SK-N-SH (cell line): ENCODE data around the gene PAK1. TPM values are rescaled to one million over a fixed set of nuclear protein-coding genes. Genes with fewer than 3 reads are reported as not detected.

Experiments used
- CTCF ChIA-PET: fragments of 300-600, 350-600 bp; formaldehyde crosslinking; extraction: SDS; loops from one replicate; lab custom pipeline; 2021; lab: Yijun Ruan, JAX
- POLR2A ChIA-PET: fragments of 350-600 bp; sonication (Branson Sonifier 250); formaldehyde crosslinking; extraction: SDS; loops from one replicate; lab custom pipeline; 2020; ENCODE audit warnings: antibody characterized with exemption, inconsistent platforms; lab: Yijun Ruan, JAX
- DNase-seq: peaks from one replicate; pipeline ENCODE4 v3.0.0; 2012
- H2AFZ ChIP-seq: fragments of 200-600 bp; sonication (generic); 2 replicates; pipeline ENCODE4 v1.8.1; 2016; ENCODE audit warnings: antibody characterized with exemption, mild to moderate bottlenecking, low read depth
- H3F3A ChIP-seq: fragments of 200-600 bp; sonication (generic); replicated peaks from 2 replicates; pipeline ENCODE3; 2016; ENCODE audit warnings: antibody characterized with exemption, mild to moderate bottlenecking; ENCODE audit not compliant: insufficient read depth
- H3K27ac ChIP-seq, 2 experiments: fragments of 200-500 bp in 1 of 2; fragments of 200-600 bp in 1 of 2; sonication (Bioruptor generic) in 1 of 2; sonication (generic), shearing (Covaris generic) in 1 of 2; 2 replicates each; pipeline versions ENCODE4 v1.5.1 to v1.6.1; 2014 to 2016; ENCODE audit warnings: low read depth in 2 of 2, inconsistent platforms in 1 of 2, low read length in 1 of 2, mild to moderate bottlenecking in 1 of 2, mixed read lengths in 1 of 2
- H3K27me3 ChIP-seq: fragments of 200-600 bp; sonication (generic), shearing (Covaris generic); 2 replicates; pipeline ENCODE4 v1.6.1; 2016; ENCODE audit warnings: mixed run types; ENCODE audit not compliant: insufficient read depth
- H3K36me3 ChIP-seq, 2 experiments: fragments of 200-500 bp in 1 of 2; fragments of 200-600 bp in 1 of 2; sonication (Bioruptor generic) in 1 of 2; sonication (generic) in 1 of 2; replicated peaks in 1 of 2; 2 replicates each; pipeline versions ENCODE3 to v1.5.1; 2014 to 2016; ENCODE audit warnings: low read length in 1 of 2, mild to moderate bottlenecking in 1 of 2; ENCODE audit not compliant: insufficient read depth in 2 of 2, control insufficient read depth in 1 of 2
- H3K4me1 ChIP-seq, 2 experiments: fragments of 200-500 bp in 1 of 2; fragments of 200-600 bp in 1 of 2; sonication (Bioruptor generic) in 1 of 2; sonication (generic), shearing (Covaris generic) in 1 of 2; 2 replicates each; pipeline versions ENCODE4 v1.5.1 to v1.6.1; 2014 to 2016; ENCODE audit warnings: low read depth in 1 of 2, low read length in 1 of 2, mixed run types in 1 of 2; ENCODE audit not compliant: insufficient read depth in 2 of 2, control insufficient read depth in 1 of 2
- H3K4me2 ChIP-seq: fragments of 200-600 bp; sonication (generic), shearing (Covaris generic); 2 replicates; pipeline ENCODE4 v1.6.1; 2017; ENCODE audit warnings: mixed run types
- H3K4me3 ChIP-seq, 2 experiments: fragments of 200-500 bp in 1 of 2; fragments of 200-600 bp in 1 of 2; sonication (Bioruptor generic) in 1 of 2; sonication (generic), shearing (Covaris generic) in 1 of 2; 2 replicates each; pipeline versions ENCODE4 v1.5.1 to v1.8.1; 2014 to 2016; ENCODE audit warnings: low read depth in 2 of 2, inconsistent platforms in 1 of 2, low read length in 1 of 2, mild to moderate bottlenecking in 1 of 2, mixed read lengths in 1 of 2, moderate library complexity in 1 of 2
- H3K79me2 ChIP-seq: fragments of 200-600 bp; sonication (generic); 2 replicates; pipeline ENCODE4 v1.8.1; 2017; ENCODE audit warnings: mild to moderate bottlenecking; ENCODE audit not compliant: insufficient read depth
- H3K9ac ChIP-seq: fragments of 200-600 bp; sonication (generic); 2 replicates; pipeline ENCODE4 v1.6.1; 2017; ENCODE audit warnings: mixed run types
- H3K9me2 ChIP-seq: fragments of 200-600 bp; sonication (generic); 2 replicates; pipeline ENCODE4 v1.6.1; 2017; ENCODE audit warnings: mixed run types
- H3K9me3 ChIP-seq: fragments of 200-600 bp; sonication (generic); 2 replicates; pipeline ENCODE4 v1.6.1; 2017; ENCODE audit warnings: mixed run types, mild to moderate bottlenecking, moderate library complexity
- H4K20me1 ChIP-seq: fragments of 200-600 bp; sonication (generic); 2 replicates; pipeline ENCODE4 v1.6.1; 2017; ENCODE audit warnings: mild to moderate bottlenecking, mixed run types; ENCODE audit not compliant: insufficient read depth
- CHD2 ChIP-seq: fragments of 150-350 bp; IDR thresholded peaks from 2 replicates; pipeline ENCODE4 v1.6.1; 2018; ENCODE audit warnings: low read length; ENCODE audit not compliant: partially characterized antibody
- ELF1 ChIP-seq: IDR thresholded peaks from 2 replicates; pipeline ENCODE4 v1.4.0; 2012
- EZH2phosphoT487 ChIP-seq: fragments of 200-600 bp; sonication (generic); IDR thresholded peaks from 2 replicates; pipeline ENCODE4 v1.6.1; 2017; ENCODE audit warnings: low read depth, mixed run types, mild to moderate bottlenecking, antibody characterized with exemption, moderate library complexity, borderline replicate concordance
- FOXJ3 ChIP-seq: sonication (generic); formaldehyde crosslinking; IDR thresholded peaks from 2 replicates; pipeline ENCODE4 v1.5.1; 2020; ENCODE audit warnings: mild to moderate bottlenecking, missing genetic modification reagents
- FOXM1 ChIP-seq: IDR thresholded peaks from 2 replicates; pipeline ENCODE4 v1.4.0; 2012; ENCODE audit warnings: low read depth, mild to moderate bottlenecking
- GABPA ChIP-seq: IDR thresholded peaks from 2 replicates; pipeline ENCODE4 v1.4.0; 2012; ENCODE audit warnings: low read depth, mild to moderate bottlenecking
- GATA2 ChIP-seq: sonication (generic); formaldehyde crosslinking; IDR thresholded peaks from 2 replicates; pipeline ENCODE4 v1.5.0; 2020; ENCODE audit warnings: mild to moderate bottlenecking, missing genetic modification reagents
- MXI1 ChIP-seq: IDR thresholded peaks from 2 replicates; pipeline ENCODE4 v1.6.1; 2012; ENCODE audit warnings: mild to moderate bottlenecking, low read depth, low read length, improper control_type of control experiment
- RAD21 ChIP-seq: IDR thresholded peaks from 2 replicates; pipeline ENCODE4 v1.6.1; 2012; ENCODE audit warnings: mild to moderate bottlenecking, low read length
- RFX5 ChIP-seq: IDR thresholded peaks from 2 replicates; pipeline ENCODE4 v1.6.1; 2012; ENCODE audit warnings: mild to moderate bottlenecking, improper control_type of control experiment, low read length
- RXRA ChIP-seq: IDR thresholded peaks from 2 replicates; pipeline ENCODE4 v1.4.0; 2012; ENCODE audit warnings: low read depth, mild to moderate bottlenecking, borderline replicate concordance
- SIN3A ChIP-seq: IDR thresholded peaks from 2 replicates; pipeline ENCODE4 v1.6.1; 2012; ENCODE audit warnings: low read depth, mild to moderate bottlenecking, low read length, moderate library complexity, borderline replicate concordance
- SMC3 ChIP-seq: IDR thresholded peaks from 2 replicates; pipeline ENCODE4 v1.6.1; 2012; ENCODE audit warnings: low read depth, low read length, improper control_type of control experiment
- TCF12 ChIP-seq: IDR thresholded peaks from 2 replicates; pipeline ENCODE4 v1.4.0; 2012
- TEAD4 ChIP-seq: IDR thresholded peaks from 2 replicates; pipeline ENCODE4 v1.4.0; 2012; ENCODE audit warnings: mild to moderate bottlenecking, borderline replicate concordance; ENCODE audit not compliant: insufficient read depth
- USF2 ChIP-seq: fragments of 150-350 bp; IDR thresholded peaks from 2 replicates; pipeline ENCODE4 v1.6.1; 2017; ENCODE audit warnings: antibody characterized with exemption, low read length, low read depth, borderline replicate concordance
- WGBS: methylation state at CpG from one replicate; pipeline ENCODE4 v1.1.6; 2017; ENCODE audit warnings: low lambda C conversion rate; 5-methylcytosine and 5-hydroxymethylcytosine counted together
- polyA plus RNA-seq, 3 experiments: library from polyadenylated mRNA; depleted of rRNA; stranded (reverse); fragments of >200 nt; gene quantifications; 2 replicates each; pipeline ENCODE4 v1.2.3, GENCODE V29; 2012
- TF ChIP-seq, protein P1 (sequence below): fragments of 200-600 bp; sonication (generic); IDR thresholded peaks from 2 replicates; pipeline ENCODE4 v1.6.1; 2017; ENCODE audit warnings: antibody characterized with exemption, mild to moderate bottlenecking, moderate library complexity
- TF ChIP-seq, protein P2 (sequence below): IDR thresholded peaks from 2 replicates; pipeline ENCODE4 v1.4.0; 2012; ENCODE audit warnings: low read depth
- TF ChIP-seq, protein P3 (sequence below): IDR thresholded peaks from 2 replicates; pipeline ENCODE4 v1.4.0; 2012; ENCODE audit warnings: low read depth, borderline replicate concordance

The PAK1 gene
- polyA plus RNA-seq, 1 of the 3 experiments (the other 2 are of a cell fraction), result 17.9 TPM

- Histone ChIP-seq H3K9ac (no peak overlapping the region), H3F3A (no peaks in the 10 kb centered on the region), H3K4me3 (no peak overlapping the region), H3K27me3 (no peaks in the 10 kb centered on the region), H3K79me2 (no peaks in the 10 kb centered on the region), H3K9me3 (no peaks in the 10 kb centered on the region), H3K4me1 (no peaks in the 10 kb centered on the region), H4K20me1 (no peaks in the 10 kb centered on the region), H3K9me2 (no peaks in the 10 kb centered on the region), H3K4me2 (no peak overlapping the region), H3K27ac (no peak overlapping the region), H2AFZ (no peak overlapping the region), H3K36me3 (no peaks in the 10 kb centered on the region)
- ChIA-PET POLR2A (no interaction called here), CTCF (interaction anchor here (2.2 kb wide), 1 partner anchor 230 kb away, joined by 10 read pairs; no protein-coding TSS in a partner anchor)
- 78% methylated on average over 2 of the region's 2 CpGs for WGBS
- DNase-seq, result no peak
- TF ChIP-seq SMC3, result no peak
Measured at GRCh38 chr11:77318600-77318999, 155.3 kb downstream of the PAK1 start.

DNA sequence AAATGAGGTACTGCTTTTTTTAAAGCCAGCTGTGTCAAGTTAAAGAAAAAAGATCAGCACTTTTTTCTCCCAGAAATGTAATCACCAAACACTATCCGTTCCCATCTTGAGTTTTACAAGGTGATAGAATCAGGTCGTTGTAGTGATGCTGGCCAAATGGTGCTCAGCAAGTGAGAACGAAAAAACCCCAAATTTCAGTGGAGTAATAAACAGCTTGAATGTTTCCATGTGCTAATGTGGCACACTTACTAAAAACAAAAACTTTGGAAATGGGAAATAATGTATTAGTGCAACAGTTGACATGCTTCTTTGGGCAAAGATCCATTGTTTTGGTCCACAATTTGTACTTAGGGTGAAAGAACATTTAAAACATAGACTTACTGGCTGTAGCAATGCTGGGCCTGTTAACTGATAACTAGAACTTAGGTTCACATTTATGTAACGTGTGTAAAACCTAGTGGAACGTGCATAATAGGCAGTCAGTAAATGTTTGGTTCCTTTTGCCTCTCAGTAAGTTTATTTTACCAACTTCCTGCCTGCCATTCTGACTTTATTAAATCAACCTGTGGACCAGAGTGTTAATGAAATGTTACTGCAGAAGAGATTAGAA is 157.1 kb downstream of the PAK1 start:
- ChIA-PET POLR2A (no interaction called here), CTCF (interaction anchor here (1.0 to 1.1 kb wide), 2 partner anchors 12 to 231 kb away, joined by 3 read pairs; no protein-coding TSS in a partner anchor)
- Histone ChIP-seq H4K20me1 (no peaks in the 10 kb centered on the region), H3K4me3 (no peak overlapping the region), H3K27me3 (no peaks in the 10 kb centered on the region), H3K4me1 (no peaks in the 10 kb centered on the region), H2AFZ (no peak overlapping the region), H3K9me3 (no peaks in the 10 kb centered on the region), H3K9me2 (no peaks in the 10 kb centered on the region), H3K9ac (no peak overlapping the region), H3K36me3 (no peaks in the 10 kb centered on the region), H3K4me2 (no peak overlapping the region), H3K27ac (no peak overlapping the region), H3F3A (no peaks in the 10 kb centered on the region), H3K79me2 (no peaks in the 10 kb centered on the region)
- no peak for DNase-seq
- 54% methylated on average over 5 of the region's 5 CpGs for WGBS
- TF ChIP-seq RAD21, result no peak
- no peak for TF ChIP-seq CHD2
- no peak for TF ChIP-seq USF2
- no peak for TF ChIP-seq FOXM1
- TF ChIP-seq GABPA, result no peak
- TF ChIP-seq, protein P1, sequence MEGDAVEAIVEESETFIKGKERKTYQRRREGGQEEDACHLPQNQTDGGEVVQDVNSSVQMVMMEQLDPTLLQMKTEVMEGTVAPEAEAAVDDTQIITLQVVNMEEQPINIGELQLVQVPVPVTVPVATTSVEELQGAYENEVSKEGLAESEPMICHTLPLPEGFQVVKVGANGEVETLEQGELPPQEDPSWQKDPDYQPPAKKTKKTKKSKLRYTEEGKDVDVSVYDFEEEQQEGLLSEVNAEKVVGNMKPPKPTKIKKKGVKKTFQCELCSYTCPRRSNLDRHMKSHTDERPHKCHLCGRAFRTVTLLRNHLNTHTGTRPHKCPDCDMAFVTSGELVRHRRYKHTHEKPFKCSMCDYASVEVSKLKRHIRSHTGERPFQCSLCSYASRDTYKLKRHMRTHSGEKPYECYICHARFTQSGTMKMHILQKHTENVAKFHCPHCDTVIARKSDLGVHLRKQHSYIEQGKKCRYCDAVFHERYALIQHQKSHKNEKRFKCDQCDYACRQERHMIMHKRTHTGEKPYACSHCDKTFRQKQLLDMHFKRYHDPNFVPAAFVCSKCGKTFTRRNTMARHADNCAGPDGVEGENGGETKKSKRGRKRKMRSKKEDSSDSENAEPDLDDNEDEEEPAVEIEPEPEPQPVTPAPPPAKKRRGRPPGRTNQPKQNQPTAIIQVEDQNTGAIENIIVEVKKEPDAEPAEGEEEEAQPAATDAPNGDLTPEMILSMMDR, result no peak
- no peak for TF ChIP-seq FOXJ3
- no peak for TF ChIP-seq TCF12
- no peak for TF ChIP-seq RFX5
- TF ChIP-seq SIN3A, result no peak
- TF ChIP-seq, protein P2, sequence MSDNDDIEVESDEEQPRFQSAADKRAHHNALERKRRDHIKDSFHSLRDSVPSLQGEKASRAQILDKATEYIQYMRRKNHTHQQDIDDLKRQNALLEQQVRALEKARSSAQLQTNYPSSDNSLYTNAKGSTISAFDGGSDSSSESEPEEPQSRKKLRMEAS, result no peak
- no peak for TF ChIP-seq RXRA
- TF ChIP-seq ELF1, result no peak
- no peak for TF ChIP-seq EZH2phosphoT487
- no peak for TF ChIP-seq MXI1
- TF ChIP-seq, protein P3, sequence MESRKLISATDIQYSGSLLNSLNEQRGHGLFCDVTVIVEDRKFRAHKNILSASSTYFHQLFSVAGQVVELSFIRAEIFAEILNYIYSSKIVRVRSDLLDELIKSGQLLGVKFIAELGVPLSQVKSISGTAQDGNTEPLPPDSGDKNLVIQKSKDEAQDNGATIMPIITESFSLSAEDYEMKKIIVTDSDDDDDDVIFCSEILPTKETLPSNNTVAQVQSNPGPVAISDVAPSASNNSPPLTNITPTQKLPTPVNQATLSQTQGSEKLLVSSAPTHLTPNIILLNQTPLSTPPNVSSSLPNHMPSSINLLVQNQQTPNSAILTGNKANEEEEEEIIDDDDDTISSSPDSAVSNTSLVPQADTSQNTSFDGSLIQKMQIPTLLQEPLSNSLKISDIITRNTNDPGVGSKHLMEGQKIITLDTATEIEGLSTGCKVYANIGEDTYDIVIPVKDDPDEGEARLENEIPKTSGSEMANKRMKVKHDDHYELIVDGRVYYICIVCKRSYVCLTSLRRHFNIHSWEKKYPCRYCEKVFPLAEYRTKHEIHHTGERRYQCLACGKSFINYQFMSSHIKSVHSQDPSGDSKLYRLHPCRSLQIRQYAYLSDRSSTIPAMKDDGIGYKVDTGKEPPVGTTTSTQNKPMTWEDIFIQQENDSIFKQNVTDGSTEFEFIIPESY, result no peak
- no peak for TF ChIP-seq TEAD4
- TF ChIP-seq GATA2 (CRISPR knock-in tag), result no peak
